ENCODE data around the gene TUBB4B. TPM values are rescaled to one million over a fixed set of nuclear protein-coding genes. Genes with fewer than 3 reads are reported as not detected.
A peak's percentile ranks its signal among the peaks of the same experiment; 100 is the strongest.
"Not testable (repeated sequence)": the region's sequence is repeated elsewhere in the genome, so short reads cannot be mapped to it uniquely, and the experiment has no call there.

TUBB4B gene
- total RNA-seq, 1 donor from 2014 or later, result 48.9 TPM

GRCh38 chr9:137251490-137252268 lies 10.6 kb downstream of the TUBB4B start:
- no peak for DNase-seq (ENCODE audit: low spot score)

- no peak for DNase-seq (ENCODE audit: low spot score)
Observed at GRCh38 chr9:137252555-137253506, 11.7 kb downstream of the TUBB4B start.

GRCh38 chr9:137253717-137254623 lies 12.9 kb downstream of the TUBB4B start:
- DNase-seq (ENCODE audit: low spot score), result no peak

GRCh38 chr9:137254624-137255447 lies 13.7 kb downstream of the TUBB4B start, which contains the start of gene NELFB:
NELFB (plus strand) TSS chr9:137255327.
- peak; percentile 93 for DNase-seq (ENCODE audit: low spot score)

GRCh38 chr9:137255448-137256114 lies 14.5 kb downstream of the TUBB4B start:
- no peak for DNase-seq (ENCODE audit: low spot score)

- DNase-seq (ENCODE audit: low spot score), result no peak
Observed at GRCh38 chr9:137256362-137256761, 15.3 kb downstream of the TUBB4B start.

GRCh38 chr9:137256856-137257255 lies 15.8 kb downstream of the TUBB4B start:
- no peak for DNase-seq (ENCODE audit: low spot score)

- not testable (repeated sequence) for DNase-seq (ENCODE audit: low spot score)
Observed at GRCh38 chr9:137262173-137262908, 21.3 kb downstream of the TUBB4B start.

GRCh38 chr9:137262909-137263285 lies 21.8 kb downstream of the TUBB4B start:
- no peak for DNase-seq (ENCODE audit: low spot score)

- no peak for DNase-seq (ENCODE audit: low spot score)
Observed at GRCh38 chr9:137263506-137263905, 22.4 kb downstream of the TUBB4B start.

GRCh38 chr9:137264067-137264466 lies 23.0 kb downstream of the TUBB4B start:
- no peak for DNase-seq (ENCODE audit: low spot score)

- no peak for DNase-seq (ENCODE audit: low spot score)
Observed at GRCh38 chr9:137265496-137266161, 24.5 kb downstream of the TUBB4B start.

GRCh38 chr9:137266162-137266527 lies 25.1 kb downstream of the TUBB4B start:
- no peak for DNase-seq (ENCODE audit: low spot score)

- DNase-seq (ENCODE audit: low spot score), result no peak
Observed at GRCh38 chr9:137266585-137267453, 25.7 kb downstream of the TUBB4B start.

GRCh38 chr9:137267933-137268355 lies 26.9 kb downstream of the TUBB4B start:
- no peak for DNase-seq (ENCODE audit: low spot score)

- no peak for DNase-seq (ENCODE audit: low spot score)
Observed at GRCh38 chr9:137268538-137269201, 27.6 kb downstream of the TUBB4B start.

GRCh38 chr9:137269231-137269772 lies 28.2 kb downstream of the TUBB4B start:
- no peak for DNase-seq (ENCODE audit: low spot score)
